ENCODE data around the gene MAP3K13.

GRCh38 chr3:185381320-185382058, 18.6 kb downstream of the MAP3K13 start:
- no peak for TF ChIP-seq POLR2AphosphoS5 (IDR thresholded peaks at IDR 0.05; ENCODE audit: borderline replicate concordance, low read depth, low read length)
- TF ChIP-seq EZH2 (IDR thresholded peaks at IDR 0.05) = no peak
